B cell (primary cell): Measurements from ENCODE around the gene REV1. TPM values are rescaled to one million over a fixed set of nuclear protein-coding genes. Genes with fewer than 3 reads are reported as not detected.

ENCODE experiments used
- ATAC-seq: fragments of 200-7000 bp; cut with Tn5 transposase; one replicate; pipeline ENCODE4 v1.10.0; 2021; ENCODE audit warnings: low read depth, mild to moderate bottlenecking, moderate number of reproducible peaks, moderate library complexity
- CTCF ChIA-PET: fragments of 350-600 bp; sonication (Branson Sonifier 250); formaldehyde crosslinking; loops from one replicate; lab custom pipeline; 2021; ENCODE audit warnings: antibody characterized with exemption, inconsistent platforms; lab: Charles Lee
- POLR2A ChIA-PET: fragments of 350-600 bp; sonication (Branson Sonifier 250); formaldehyde crosslinking; loops from one replicate; lab custom pipeline; 2021; ENCODE audit warnings: antibody characterized with exemption; lab: Charles Lee
- DNase-seq: peaks from one replicate; pipeline ENCODE4 v3.0.0; 2013
- H2AFZ ChIP-seq: 2 replicates; pipeline ENCODE4 v1.6.1; 2012; ENCODE audit warnings: mild to moderate bottlenecking, low read depth, low read length; ENCODE audit not compliant: insufficient read depth, poor library complexity, severe bottlenecking
- H3K27ac ChIP-seq, 2 donors: 1 replicate in 1 of 2; 2 replicates in 1 of 2; pipeline ENCODE4 v1.5.1; 2012 to 2013; ENCODE audit warnings: low read length in 2 of 2, mild to moderate bottlenecking in 2 of 2, moderate library complexity in 1 of 2
- H3K27me3 ChIP-seq, 4 experiments: fragments of 200-600 bp in 1 of 4; sonication (generic) in 1 of 4; replicated peaks in 1 of 4; 1 replicate in 2 of 4; 2 replicates in 2 of 4; pipeline versions ENCODE4 v1.6.1 to v1.7.0; 2013 to 2016; ENCODE audit warnings: low read length in 3 of 4, mild to moderate bottlenecking in 2 of 4, mixed read lengths in 1 of 4, moderate library complexity in 1 of 4; ENCODE audit not compliant: insufficient read depth in 4 of 4, control insufficient read depth in 3 of 4; ENCODE audit errors: control extremely low read depth in 1 of 4
- H3K36me3 ChIP-seq, 2 experiments: replicated peaks in 1 of 2; 1 replicate in 1 of 2; 2 replicates in 1 of 2; pipeline versions ENCODE4 v1.6.1 to v1.7.1; 2013; ENCODE audit warnings: low read length in 1 of 2; ENCODE audit not compliant: insufficient read depth in 2 of 2, control insufficient read depth in 1 of 2; ENCODE audit errors: control extremely low read depth in 1 of 2, extremely low read depth in 1 of 2
- H3K4me1 ChIP-seq, 2 donors: fragments of 200-600 bp in 1 of 2; sonication (generic) in 1 of 2; 1 replicate in 1 of 2; 2 replicates in 1 of 2; pipeline versions ENCODE4 v1.5.1 to v1.6.1; 2013 to 2017; ENCODE audit warnings: low read length in 2 of 2; ENCODE audit not compliant: control insufficient read depth in 2 of 2, insufficient read depth in 2 of 2
- H3K4me2 ChIP-seq: replicated peaks from 2 replicates; pipeline ENCODE3; 2012; ENCODE audit warnings: mild to moderate bottlenecking, low read depth, low read length; ENCODE audit not compliant: poor library complexity, severe bottlenecking
- H3K4me3 ChIP-seq, 5 experiments: fragments of 200-600 bp in 1 of 5; sonication (generic) in 1 of 5; 1 replicate in 3 of 5; 2 replicates in 2 of 5; pipeline versions ENCODE4 v1.5.1 to v1.7.0; 2011 to 2016; ENCODE audit warnings: low read length in 4 of 5, mild to moderate bottlenecking in 4 of 5, low read depth in 2 of 5, control low read depth in 1 of 5, moderate library complexity in 1 of 5; ENCODE audit not compliant: insufficient read depth in 1 of 5; ENCODE audit errors: control extremely low read depth in 1 of 5, extremely low read depth in 1 of 5
- H3K79me2 ChIP-seq: fragments of 200-600 bp; sonication (generic); one replicate; pipeline ENCODE4 v1.6.0; 2016; ENCODE audit warnings: low read length; ENCODE audit not compliant: control insufficient read depth, insufficient read depth
- H3K9ac ChIP-seq: fragments of 200-600 bp; sonication (generic); 2 replicates; pipeline ENCODE4 v1.6.1; 2017; ENCODE audit warnings: mild to moderate bottlenecking, low read length, moderate library complexity
- H3K9me3 ChIP-seq, 3 donors: one replicate each; pipeline versions ENCODE4 v1.6.1 to v1.7.1; 2013; ENCODE audit warnings: low read length in 2 of 3; ENCODE audit not compliant: control insufficient read depth in 2 of 3, insufficient read depth in 1 of 3; ENCODE audit errors: control extremely low read depth in 1 of 3
- H4K20me1 ChIP-seq: 2 replicates; pipeline ENCODE4 v1.6.0; 2012; ENCODE audit warnings: mild to moderate bottlenecking, low read length; ENCODE audit not compliant: insufficient read depth, control insufficient read depth, poor library complexity, severe bottlenecking
- H3K27ac Mint-ChIP-seq: one replicate; pipeline ENCODE4 v1.8.0; 2021; ENCODE audit warnings: mixed read lengths
- H3K27me3 Mint-ChIP-seq: one replicate; pipeline ENCODE4 v1.8.0; 2021; ENCODE audit warnings: mixed read lengths
- H3K4me1 Mint-ChIP-seq: one replicate; pipeline ENCODE4 v1.8.0; 2021; ENCODE audit warnings: mixed read lengths
- H3K4me3 Mint-ChIP-seq: one replicate; pipeline ENCODE4 v1.8.0; 2021; ENCODE audit warnings: mixed read lengths
- H3K9me3 Mint-ChIP-seq: one replicate; pipeline ENCODE4 v1.8.0; 2022; ENCODE audit warnings: mixed read lengths; ENCODE audit not compliant: insufficient read depth
- EZH2 ChIP-seq: IDR thresholded peaks from 2 replicates; pipeline ENCODE4 v1.6.1; 2012; ENCODE audit warnings: borderline replicate concordance, low read depth, mild to moderate bottlenecking, moderate library complexity, low read length; ENCODE audit not compliant: insufficient read depth, poor library complexity, severe bottlenecking
- WGBS: methylation state at CpG from one replicate; pipeline ENCODE4 v1.1.5; 2013; ENCODE audit warnings: missing lambda C conversion rate; ENCODE audit not compliant: insufficient coverage; 5-methylcytosine and 5-hydroxymethylcytosine counted together
- intact Hi-C: fragments of 100-400 bp; cut with micrococcal nuclease; formaldehyde crosslinking; loops from one replicate; pipeline ENCODE4 v1.10.0; 2022
- polyA plus RNA-seq: library from polyadenylated mRNA; depleted of rRNA; stranded (reverse); fragments of >200 nt; gene quantifications from 2 replicates; pipeline ENCODE4 v1.2.3, GENCODE V29; 2012
- total RNA-seq, 2 donors: library from RNA; stranded (reverse); fragments of 120-200 nt in 1 of 2; gene quantifications; 1 replicate in 1 of 2; 2 replicates in 1 of 2; pipeline versions ENCODE4 v1.2.3 to v1.2.4, GENCODE V29; 2013 to 2022
- TF ChIP-seq, protein P1 (sequence below): fragments of 200-600 bp; IDR thresholded peaks from one replicate; pipeline ENCODE4 v1.8.0; 2022; ENCODE audit warnings: antibody characterized with exemption, mild to moderate bottlenecking

REV1 gene
- total and polyA plus RNA-seq, 2 donors (not counting 1 experiment from before 2014, with no cell fraction given) = 25.4 to 70.5 TPM

- 100% methylated on average over 1 of the region's 7 CpGs for WGBS
Measured at GRCh38 chr2:99376254-99376864, 113.5 kb downstream of the REV1 start.

DNA sequence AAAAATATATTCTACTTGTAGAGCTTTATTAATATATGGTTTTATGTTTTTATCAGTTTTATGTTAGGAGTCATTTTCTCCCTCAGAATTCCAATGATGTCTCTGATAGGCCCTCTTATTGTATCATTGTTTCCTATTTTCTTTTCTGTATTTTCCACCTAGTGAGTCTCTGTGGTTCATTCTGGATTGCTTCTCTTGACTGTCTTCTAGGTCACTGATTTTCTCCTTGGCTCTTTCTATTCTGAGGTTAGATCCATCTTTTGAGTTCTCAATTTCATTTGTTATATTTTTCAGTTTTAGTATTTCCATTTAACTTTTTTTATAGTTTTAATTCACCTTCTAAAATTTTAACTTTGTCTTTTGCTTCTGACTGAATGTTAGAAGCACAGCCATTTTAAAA is 115.1 kb downstream of the REV1 start:
- Mint-ChIP-seq H3K27me3 (no peaks in the 10 kb centered on the region), H3K4me3 (no peak overlapping the region), H3K9me3 (no peaks in the 10 kb centered on the region), H3K4me1 (no peaks in the 10 kb centered on the region), H3K27ac (no peak overlapping the region)
- Histone ChIP-seq H4K20me1 (no peaks in the 10 kb centered on the region), H3K9ac (no peak overlapping the region), H3K9me3 (peaks cover 0 to 4% (median 0%) of the 10 kb centered on the region in 3 donors), H3K79me2 (no peaks in the 10 kb centered on the region), H2AFZ (no peak overlapping the region), H3K27me3 (no peaks in the 10 kb centered on the region), H3K36me3 (peaks cover 23 to 69% of the 10 kb centered on the region in 2 experiments), H3K4me3 (no peak overlapping the region), H3K4me2 (no peak overlapping the region), H3K27ac (no peak overlapping the region), H3K4me1 (no peaks in the 10 kb centered on the region)
- POLR2A ChIA-PET = no interaction called here
- TF ChIP-seq, protein P1, sequence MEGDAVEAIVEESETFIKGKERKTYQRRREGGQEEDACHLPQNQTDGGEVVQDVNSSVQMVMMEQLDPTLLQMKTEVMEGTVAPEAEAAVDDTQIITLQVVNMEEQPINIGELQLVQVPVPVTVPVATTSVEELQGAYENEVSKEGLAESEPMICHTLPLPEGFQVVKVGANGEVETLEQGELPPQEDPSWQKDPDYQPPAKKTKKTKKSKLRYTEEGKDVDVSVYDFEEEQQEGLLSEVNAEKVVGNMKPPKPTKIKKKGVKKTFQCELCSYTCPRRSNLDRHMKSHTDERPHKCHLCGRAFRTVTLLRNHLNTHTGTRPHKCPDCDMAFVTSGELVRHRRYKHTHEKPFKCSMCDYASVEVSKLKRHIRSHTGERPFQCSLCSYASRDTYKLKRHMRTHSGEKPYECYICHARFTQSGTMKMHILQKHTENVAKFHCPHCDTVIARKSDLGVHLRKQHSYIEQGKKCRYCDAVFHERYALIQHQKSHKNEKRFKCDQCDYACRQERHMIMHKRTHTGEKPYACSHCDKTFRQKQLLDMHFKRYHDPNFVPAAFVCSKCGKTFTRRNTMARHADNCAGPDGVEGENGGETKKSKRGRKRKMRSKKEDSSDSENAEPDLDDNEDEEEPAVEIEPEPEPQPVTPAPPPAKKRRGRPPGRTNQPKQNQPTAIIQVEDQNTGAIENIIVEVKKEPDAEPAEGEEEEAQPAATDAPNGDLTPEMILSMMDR = no peak
- TF ChIP-seq EZH2 = no peak
- intact Hi-C loops = no loop called here
- CTCF ChIA-PET = no interaction called here
- no peak for DNase-seq
- ATAC-seq = no peak

More at GRCh38 chr2:99376254-99376864, 113.5 kb downstream of the REV1 start:
- ChIA-PET POLR2A (no interaction called here), CTCF (no interaction called here)
- Histone ChIP-seq H4K20me1 (no peaks in the 10 kb centered on the region), H3K79me2 (no peaks in the 10 kb centered on the region), H3K4me1 (no peaks in the 10 kb centered on the region), H2AFZ (no peak overlapping the region), H3K4me2 (no peak overlapping the region), H3K27ac (no peak overlapping the region), H3K9me3 (peaks cover 0 to 4% (median 0%) of the 10 kb centered on the region in 3 donors), H3K9ac (no peak overlapping the region), H3K4me3 (no peak overlapping the region), H3K27me3 (no peaks in the 10 kb centered on the region), H3K36me3 (peaks cover 19 to 73% of the 10 kb centered on the region in 2 experiments)
- no peak for TF ChIP-seq EZH2
- TF ChIP-seq, protein P1 = no peak
- ATAC-seq = no peak
- Mint-ChIP-seq H3K4me1 (no peaks in the 10 kb centered on the region), H3K27me3 (no peaks in the 10 kb centered on the region), H3K27ac (no peak overlapping the region), H3K9me3 (no peaks in the 10 kb centered on the region), H3K4me3 (no peak overlapping the region)
- intact Hi-C loops = no loop called here
- no peak for DNase-seq
